Aorta (tissue), 5 donors: ENCODE results near the gene ZMAT5. TPM values are rescaled to one million over a fixed set of nuclear protein-coding genes. Genes with fewer than 3 reads are reported as not detected.

ENCODE experiments used
- ATAC-seq: fragments of 200-7000 bp; cut with Tn5 transposase; one replicate; pipeline ENCODE4 v1.9.1; 2022; ENCODE audit warnings: moderate library complexity; ENCODE audit not compliant: low FRiP score
- DNase-seq, 2 donors: peaks; one replicate each; pipeline ENCODE4 v3.0.0-alpha.2; 2020
- H3K27ac ChIP-seq, 2 donors: one replicate each; pipeline ENCODE4 v1.5.1; 2013; ENCODE audit warnings: low read length in 2 of 2, mild to moderate bottlenecking in 2 of 2, moderate library complexity in 2 of 2, control low read depth in 1 of 2, inconsistent platforms in 1 of 2, low read depth in 1 of 2
- H3K27me3 ChIP-seq, 2 donors: one replicate each; pipeline ENCODE4 v1.6.1; 2013; ENCODE audit warnings: control low read depth in 1 of 2, low read length in 1 of 2, mild to moderate bottlenecking in 1 of 2, moderate library complexity in 1 of 2; ENCODE audit not compliant: insufficient read depth in 2 of 2, control insufficient read depth in 1 of 2
- H3K36me3 ChIP-seq, 2 donors: one replicate each; pipeline ENCODE4 v1.6.1; 2013; ENCODE audit warnings: control low read depth in 1 of 2, low read length in 1 of 2, mild to moderate bottlenecking in 1 of 2; ENCODE audit not compliant: insufficient read depth in 2 of 2, control insufficient read depth in 1 of 2
- H3K4me1 ChIP-seq, 2 donors: one replicate each; pipeline ENCODE4 v1.6.1; 2013; ENCODE audit warnings: low read length in 2 of 2, control low read depth in 1 of 2, mild to moderate bottlenecking in 1 of 2, moderate library complexity in 1 of 2; ENCODE audit not compliant: insufficient read depth in 2 of 2, control insufficient read depth in 1 of 2
- H3K4me3 ChIP-seq, 2 donors: one replicate each; pipeline ENCODE4 v1.5.1; 2013; ENCODE audit warnings: low read length in 2 of 2, control low read depth in 1 of 2, mild to moderate bottlenecking in 1 of 2
- H3K9me3 ChIP-seq: one replicate; pipeline ENCODE4 v1.6.1; 2013; ENCODE audit warnings: mild to moderate bottlenecking, low read length; ENCODE audit not compliant: control insufficient read depth
- WGBS, 2 donors: extraction: QIAGEN DNeasy Blood & Tissue Kit; methylation state at CpG; one replicate each; pipeline ENCODE4 v1.1.7; 2013; 5-methylcytosine and 5-hydroxymethylcytosine counted together
- intact Hi-C, 2 donors: fragments of 100-400 bp; cut with DNase I; formaldehyde crosslinking; loops; one replicate each; pipeline versions ENCODE4 v1.14.2 to v1.15.0; 2022
- long read RNA-seq, 2 donors: library from polyadenylated mRNA; unstranded; transcript quantifications; one replicate each; pipeline ENCODE4 v2.0.0, GENCODE V29; 2020 to 2021
- polyA plus RNA-seq, 2 donors: library from polyadenylated mRNA; stranded (reverse); fragments of 200-250 nt; gene quantifications; one replicate each; pipeline ENCODE4 v1.2.3, GENCODE V29; 2013
- total RNA-seq, 2 donors: library from RNA; stranded (reverse); fragmentation: NEBNext Ultra II Directional; extraction: Animal tissue kit (Norgen Biotek cat#: 25700); gene quantifications; one replicate each; pipeline ENCODE4 v1.2.1, GENCODE V29; 2021
- donor health status: healthy with polysubstance abuse.
- donor health status: Bipolar disorder and iron deficiency.
- donor health status: DM: no; HTN: no; CAD: no.
- donor health status: DM: no; HTN: no; CAD: no.
- donor health status: DM: yes; HTN: yes; CAD: no.

ZMAT5 gene, protein sequence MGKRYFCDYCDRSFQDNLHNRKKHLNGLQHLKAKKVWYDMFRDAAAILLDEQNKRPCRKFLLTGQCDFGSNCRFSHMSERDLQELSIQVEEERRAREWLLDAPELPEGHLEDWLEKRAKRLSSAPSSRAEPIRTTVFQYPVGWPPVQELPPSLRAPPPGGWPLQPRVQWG
- total RNA-seq, result 10 to 100 TPM; 11.3 to 18.4 TPM
- polyA plus RNA-seq, result 10 to 100 TPM; 20.0 to 29.0 TPM
- long read RNA-seq, donor 1, partial matches to known transcripts, result 2 of 10 reads
- long read RNA-seq, donor 1, other reads (novel, unspliced or antisense), result 7 of 10 reads
- long read RNA-seq, donor 2, partial matches to known transcripts, result 0 of 6 reads
- long read RNA-seq, donor 2, other reads (novel, unspliced or antisense), result 5 of 6 reads

DNA sequence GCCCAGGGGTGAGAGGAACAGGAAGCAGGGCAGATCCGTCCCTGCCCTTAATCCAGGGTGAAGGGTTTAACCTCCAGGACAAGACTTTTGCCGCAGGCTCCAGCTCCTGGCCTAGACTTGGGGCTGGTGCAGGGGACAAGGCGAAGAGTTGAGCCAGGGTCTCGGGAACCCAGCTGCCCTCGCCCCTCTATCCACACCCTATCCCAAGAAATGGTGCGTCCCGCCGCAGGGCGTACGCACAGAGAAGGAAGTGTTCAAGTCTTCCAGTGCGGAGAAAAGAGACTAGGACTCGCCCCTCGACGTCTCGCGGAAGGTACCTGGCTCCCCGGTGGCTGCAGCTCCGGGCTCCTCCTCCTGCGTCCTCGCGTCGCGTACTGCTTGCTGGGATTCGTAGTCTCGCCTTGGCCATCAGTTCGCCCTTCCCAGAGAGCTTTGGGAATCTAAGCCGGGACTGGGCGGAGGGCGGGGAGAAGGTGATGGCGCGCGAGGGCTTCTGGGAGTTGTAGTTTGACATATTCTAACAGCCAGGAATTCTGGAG is at the start of gene ZMAT5:
TSS of gene ZMAT5 (minus strand) at position 376 of the 539 bp plus-strand sequence. CDS start 18,463 bp downstream, outside the sequence.
- H3K27ac ChIP-seq, result peak within 1 kb of the TSS in 1 of 2 donors; percentile 11
- intact Hi-C loops, result no loop called here
- WGBS, 2 donors, result 0% methylated on average over 31 to 32 of the region's 32 CpGs

DNA sequence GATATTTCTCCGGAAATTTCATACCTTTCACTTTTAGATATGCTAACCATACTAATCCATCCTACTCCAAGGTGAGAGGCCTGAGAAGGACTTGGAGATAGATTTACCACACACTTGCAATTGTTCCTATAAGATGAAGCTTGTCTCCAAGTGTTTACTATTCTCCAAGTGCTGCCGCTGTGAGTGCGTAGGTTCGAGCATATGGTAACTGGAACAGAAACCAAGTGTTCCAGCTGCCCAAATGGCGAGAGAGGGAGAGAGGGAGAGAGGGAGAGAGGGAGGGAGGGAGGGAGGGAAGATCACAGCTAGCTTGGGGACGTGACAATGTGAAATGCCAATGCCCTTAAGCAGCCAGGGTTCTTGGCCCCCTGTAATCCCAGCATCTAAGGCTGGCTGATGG is 49.7 kb upstream of the ZMAT5 start:
- no peak overlapping the region for H3K27ac ChIP-seq
- ATAC-seq (no peak), DNase-seq (no peak)
- intact Hi-C loops, result no loop called here
- WGBS, 2 donors, result 69 to 72% methylated on average over 6 of the region's 6 CpGs
- H3K36me3 ChIP-seq, result peaks cover 4 to 15% of the 10 kb centered on the region in 2 donors
- no peak overlapping the region for H3K4me3 ChIP-seq
- no peaks in the 10 kb centered on the region for H3K9me3 ChIP-seq
- H3K27me3 ChIP-seq, result no peaks in the 10 kb centered on the region
- no peaks in the 10 kb centered on the region for H3K4me1 ChIP-seq

More for the DNA sequence above, at the start of gene ZMAT5:
- Histone ChIP-seq H3K9me3 (no peaks in the 10 kb centered on the region), H3K36me3 (no peaks in the 10 kb centered on the region), H3K27me3 (no peaks in the 10 kb centered on the region), H3K4me3 (peak within 1 kb of the TSS; percentile 74 to 90), H3K4me1 (peaks cover 0 to 2% of the 10 kb centered on the region in 2 donors)
- DNase-seq (peak; percentile 96 to 97), ATAC-seq (peak; percentile 99)

- Histone ChIP-seq H3K4me1 (no peaks in the 10 kb centered on the region), H3K9me3 (no peaks in the 10 kb centered on the region), H3K36me3 (peaks cover 4 to 14% of the 10 kb centered on the region in 2 donors), H3K27ac (no peak overlapping the region), H3K27me3 (no peaks in the 10 kb centered on the region), H3K4me3 (no peak overlapping the region)
- DNase-seq, result no peak
- 29 to 33% methylated on average over 2 of the region's 2 CpGs for WGBS, 2 donors
- ATAC-seq, result peak; percentile 57
- intact Hi-C loops, result no loop called here
Measured at GRCh38 chr22:29816128-29816527, 49.3 kb upstream of the ZMAT5 start.

GRCh38 chr22:29815580-29815979 is 48.8 kb upstream of the ZMAT5 start:
- H3K9me3 ChIP-seq, result no peaks in the 10 kb centered on the region
- no peaks in the 10 kb centered on the region for H3K27me3 ChIP-seq
- no peak overlapping the region for H3K4me3 ChIP-seq
- peaks cover 4 to 14% of the 10 kb centered on the region in 2 donors for H3K36me3 ChIP-seq
- H3K27ac ChIP-seq, result no peak overlapping the region
- 38 to 40% methylated on average over 4 of the region's 4 CpGs for WGBS, 2 donors
- DNase-seq (no peak), ATAC-seq (no peak)
- H3K4me1 ChIP-seq, result no peaks in the 10 kb centered on the region
- intact Hi-C loops, result no loop called here

DNA sequence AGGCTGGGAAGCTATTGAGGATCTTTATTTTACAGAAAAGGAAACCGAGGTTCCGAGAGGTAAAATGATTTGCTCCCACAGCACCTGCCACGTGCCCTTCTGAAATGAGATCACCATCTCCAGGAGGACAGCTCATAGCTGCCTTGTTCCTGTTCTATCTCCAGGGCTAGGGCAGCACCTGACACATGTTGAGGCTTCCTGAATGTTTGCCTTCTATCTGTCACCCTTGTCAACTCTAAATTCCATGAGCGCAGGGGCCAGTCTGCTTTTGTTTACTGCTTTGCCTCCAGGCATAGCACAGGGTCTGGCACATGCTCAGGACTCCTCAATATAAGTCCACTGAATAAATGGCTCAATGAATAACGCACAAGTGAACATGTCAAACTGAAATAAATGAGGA is 47.2 kb upstream of the ZMAT5 start:
- 82 to 86% methylated on average over 5 of the region's 5 CpGs for WGBS, 2 donors
- no peaks in the 10 kb centered on the region for H3K4me1 ChIP-seq
- no peaks in the 10 kb centered on the region for H3K9me3 ChIP-seq
- intact Hi-C loops, result no loop called here
- no peak overlapping the region for H3K4me3 ChIP-seq
- ATAC-seq, result no peak
- no peaks in the 10 kb centered on the region for H3K27me3 ChIP-seq
- H3K36me3 ChIP-seq, result peaks cover 4 to 14% of the 10 kb centered on the region in 2 donors
- DNase-seq, result no peak
- H3K27ac ChIP-seq, result no peak overlapping the region

- Histone ChIP-seq H3K4me3 (no peak overlapping the region), H3K27me3 (no peaks in the 10 kb centered on the region), H3K4me1 (no peaks in the 10 kb centered on the region), H3K36me3 (peaks cover 4 to 11% of the 10 kb centered on the region in 2 donors), H3K27ac (no peak overlapping the region), H3K9me3 (no peaks in the 10 kb centered on the region)
- ATAC-seq (no peak), DNase-seq (no peak)
- intact Hi-C loops, result no loop called here
- WGBS, 2 donors, result 82 to 89% methylated on average over 3 of the region's 3 CpGs
Measured at GRCh38 chr22:29813563-29813962, 46.8 kb upstream of the ZMAT5 start.

DNA sequence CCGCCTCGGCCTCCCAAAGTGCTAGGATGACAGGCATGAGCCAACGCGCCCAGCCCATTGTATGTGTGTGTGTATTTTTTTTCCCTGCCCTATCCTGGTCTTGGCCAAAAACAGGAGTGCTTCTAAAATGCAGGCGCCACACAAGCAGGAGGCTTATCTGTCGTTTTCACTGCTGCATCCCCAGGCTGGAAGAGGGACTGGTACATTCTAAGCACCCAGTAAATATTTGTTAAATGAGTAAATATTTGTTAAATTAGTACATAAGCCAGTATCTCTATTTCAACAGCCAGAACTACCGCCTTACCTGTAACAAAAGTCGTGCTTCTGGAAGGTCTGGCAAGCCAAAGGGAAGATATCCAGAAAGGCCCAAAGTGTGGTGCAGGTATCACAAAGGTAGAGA is 46.3 kb upstream of the ZMAT5 start:
- Histone ChIP-seq H3K4me1 (no peaks in the 10 kb centered on the region), H3K27me3 (no peaks in the 10 kb centered on the region), H3K4me3 (no peak overlapping the region), H3K9me3 (no peaks in the 10 kb centered on the region), H3K36me3 (peaks cover 4 to 11% of the 10 kb centered on the region in 2 donors), H3K27ac (no peak overlapping the region)
- DNase-seq (no peak), ATAC-seq (no peak)
- intact Hi-C loops, result no loop called here
- 94 to 96% methylated on average over 8 of the region's 8 CpGs for WGBS, 2 donors

DNA sequence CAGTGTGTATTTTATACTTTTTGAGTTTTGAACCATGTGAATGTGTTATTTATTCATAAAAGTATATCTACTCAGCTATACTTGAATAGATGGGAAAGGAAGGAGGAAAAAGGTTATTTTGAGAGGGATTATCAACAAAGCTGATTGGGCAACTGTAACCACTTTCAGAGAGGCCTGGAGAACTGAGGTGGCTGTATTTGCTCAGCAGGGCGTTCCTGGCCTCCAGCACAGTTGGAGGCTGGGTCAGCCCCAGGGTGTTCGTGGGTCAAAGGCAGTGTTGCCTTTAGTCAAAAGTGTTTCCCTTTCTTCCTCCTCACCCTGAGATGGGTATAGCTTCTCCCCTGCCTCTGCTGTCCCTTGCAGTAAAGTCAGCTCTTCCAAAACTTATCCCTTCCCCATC is 44.6 kb upstream of the ZMAT5 start:
- H3K4me3 ChIP-seq, result no peak overlapping the region
- H3K9me3 ChIP-seq, result no peaks in the 10 kb centered on the region
- ATAC-seq (no peak), DNase-seq (no peak)
- no peaks in the 10 kb centered on the region for H3K4me1 ChIP-seq
- intact Hi-C loops, result no loop called here
- peaks cover 4 to 21% of the 10 kb centered on the region in 2 donors for H3K36me3 ChIP-seq
- H3K27ac ChIP-seq, result no peak overlapping the region
- WGBS, 2 donors, result 64 to 67% methylated on average over 2 of the region's 2 CpGs
- no peaks in the 10 kb centered on the region for H3K27me3 ChIP-seq

DNA sequence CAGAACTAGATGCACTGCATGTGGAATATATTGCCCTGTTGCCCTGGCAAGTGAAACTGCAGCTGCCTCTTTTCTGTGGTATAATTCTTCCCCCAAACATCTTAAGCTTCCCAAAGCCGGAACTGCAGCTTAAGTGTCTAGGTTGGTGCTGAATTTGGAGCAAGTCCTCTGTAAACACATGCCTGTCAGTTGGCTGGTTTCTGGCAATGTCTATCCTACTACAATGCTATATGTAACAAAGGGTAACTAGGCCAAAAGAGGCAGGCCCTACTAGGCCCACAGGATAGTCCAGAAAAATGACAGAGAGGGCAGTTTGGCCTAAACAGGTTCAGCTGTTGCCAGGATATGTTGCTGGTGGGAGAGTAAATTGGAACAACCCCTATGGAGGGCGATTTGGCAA is 43.4 kb upstream of the ZMAT5 start:
- H3K4me1 ChIP-seq, result no peaks in the 10 kb centered on the region
- intact Hi-C loops, result no loop called here
- H3K27me3 ChIP-seq, result no peaks in the 10 kb centered on the region
- ATAC-seq (no peak), DNase-seq (no peak)
- no peaks in the 10 kb centered on the region for H3K9me3 ChIP-seq
- WGBS, 2 donors, result 44% methylated on average over 2 of the region's 2 CpGs
- no peak overlapping the region for H3K27ac ChIP-seq
- H3K4me3 ChIP-seq, result no peak overlapping the region
- peaks cover 4 to 29% of the 10 kb centered on the region in 2 donors for H3K36me3 ChIP-seq
